Measurements from ENCODE around the gene SEMA4B.

Gene SEMA4B

GRCh38 chr15:90190606-90191343, 10.4 kb upstream of the SEMA4B start:
- Histone ChIP-seq H3K36me3 (ENCODE audit: control insufficient read depth, insufficient read depth, low read length) (no peaks in the 10 kb centered on the region), H3K27me3 (replicated peaks; ENCODE audit: control insufficient read depth, insufficient read depth, low read length) (no peaks in the 10 kb centered on the region), H3K4me3 (replicated peaks; ENCODE audit: low read depth, low read length) (no peak overlapping the region)
- no peak for TF ChIP-seq CTCF (IDR thresholded peaks at IDR 0.05; ENCODE audit: insufficient read depth, low read length, poor library complexity, severe bottlenecking)
- DNase-seq (ENCODE audit: extremely low read depth, insufficient read length) = peak; percentile 76

DNA sequence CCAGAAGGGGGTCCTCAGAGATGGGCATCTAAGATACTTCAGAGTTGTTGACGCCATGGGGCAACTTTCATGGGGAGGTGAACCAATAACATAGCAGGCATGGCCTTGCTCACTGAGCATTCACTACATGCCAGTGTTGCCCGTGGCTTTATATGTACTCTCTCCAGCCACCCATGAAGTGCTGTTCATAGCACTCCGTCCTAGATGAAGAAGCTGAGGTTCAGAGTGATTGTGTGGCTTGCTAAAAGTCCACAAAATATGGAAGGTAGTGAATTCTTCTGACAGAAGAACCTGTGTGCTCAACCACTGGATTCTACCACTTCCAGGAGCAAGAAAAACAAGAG, 9.8 kb upstream of the SEMA4B start:
- no peak for TF ChIP-seq CTCF (IDR thresholded peaks at IDR 0.05; ENCODE audit: insufficient read depth, low read length, poor library complexity, severe bottlenecking)
- H3K4me3 ChIP-seq (replicated peaks; ENCODE audit: low read depth, low read length) = no peak overlapping the region
- no peaks in the 10 kb centered on the region for H3K27me3 ChIP-seq (replicated peaks; ENCODE audit: control insufficient read depth, insufficient read depth, low read length)
- no peaks in the 10 kb centered on the region for H3K36me3 ChIP-seq (ENCODE audit: control insufficient read depth, insufficient read depth, low read length)
- no peak for DNase-seq (ENCODE audit: extremely low read depth, insufficient read length)

GRCh38 chr15:90191794-90192509, 9.2 kb upstream of the SEMA4B start:
- H3K36me3 ChIP-seq (ENCODE audit: control insufficient read depth, insufficient read depth, low read length) = no peaks in the 10 kb centered on the region
- no peaks in the 10 kb centered on the region for H3K27me3 ChIP-seq (replicated peaks; ENCODE audit: control insufficient read depth, insufficient read depth, low read length)
- peak; percentile 12 for TF ChIP-seq CTCF (IDR thresholded peaks at IDR 0.05; ENCODE audit: insufficient read depth, low read length, poor library complexity, severe bottlenecking)
- DNase-seq (ENCODE audit: extremely low read depth, insufficient read length) = peak; percentile 84
- H3K4me3 ChIP-seq (replicated peaks; ENCODE audit: low read depth, low read length) = no peak overlapping the region; the same call in 1 of the 2 replicates

DNA sequence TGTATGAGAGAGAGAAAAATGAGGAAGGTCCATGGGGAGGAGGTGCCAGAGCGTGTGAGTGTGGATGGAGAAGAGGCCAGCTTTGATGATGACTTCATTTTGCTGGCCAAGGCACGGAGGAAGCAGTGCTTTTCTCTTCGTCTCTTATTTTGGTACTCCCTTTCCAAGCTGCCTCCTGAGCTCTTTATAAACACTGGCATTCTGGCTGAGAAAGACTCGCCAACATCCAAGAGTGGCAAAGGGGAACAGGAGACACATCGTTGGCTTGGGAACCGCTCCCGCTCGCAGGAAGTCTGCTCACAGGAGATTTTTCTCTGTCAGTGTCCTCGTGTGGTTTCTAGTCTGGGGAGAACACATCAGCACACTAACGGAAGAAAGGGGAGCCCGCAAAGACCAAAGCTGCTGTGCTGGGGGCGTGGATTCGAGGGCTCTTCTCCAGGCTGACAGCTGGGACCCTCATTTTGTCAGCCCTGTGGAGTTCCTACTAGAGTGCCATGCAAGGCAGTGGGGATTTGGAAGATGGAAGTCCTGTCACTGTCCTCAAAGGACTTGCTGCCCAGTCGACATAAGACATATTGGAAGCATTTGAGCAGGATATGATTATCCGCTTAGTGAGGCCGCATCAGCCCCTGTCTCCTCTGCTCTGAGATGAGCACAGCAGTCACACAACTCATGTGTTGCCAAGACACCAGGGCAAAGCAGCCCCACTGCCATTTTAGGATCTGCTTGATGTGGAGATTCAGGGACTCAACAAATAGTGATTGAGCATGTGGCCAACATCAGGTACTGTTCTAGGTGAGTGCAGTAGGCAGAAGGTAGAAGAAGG, 8.0 kb upstream of the SEMA4B start:
- DNase-seq (ENCODE audit: extremely low read depth, insufficient read length) = no peak
- H3K27me3 ChIP-seq (replicated peaks; ENCODE audit: control insufficient read depth, insufficient read depth, low read length) = no peaks in the 10 kb centered on the region
- no peaks in the 10 kb centered on the region for H3K36me3 ChIP-seq (ENCODE audit: control insufficient read depth, insufficient read depth, low read length)
- no peak overlapping the region for H3K4me3 ChIP-seq (replicated peaks; ENCODE audit: low read depth, low read length)
- no peak for TF ChIP-seq CTCF (IDR thresholded peaks at IDR 0.05; ENCODE audit: insufficient read depth, low read length, poor library complexity, severe bottlenecking)

GRCh38 chr15:90194655-90195054, 6.5 kb upstream of the SEMA4B start:
- no peak for DNase-seq (ENCODE audit: extremely low read depth, insufficient read length)
- no peak for TF ChIP-seq CTCF (IDR thresholded peaks at IDR 0.05; ENCODE audit: insufficient read depth, low read length, poor library complexity, severe bottlenecking)
- no peaks in the 10 kb centered on the region for H3K27me3 ChIP-seq (replicated peaks; ENCODE audit: control insufficient read depth, insufficient read depth, low read length)
- no peaks in the 10 kb centered on the region; the same call in 1 of the 2 replicates for H3K36me3 ChIP-seq (ENCODE audit: control insufficient read depth, insufficient read depth, low read length)
- H3K4me3 ChIP-seq (replicated peaks; ENCODE audit: low read depth, low read length) = no peak overlapping the region
